WTC11 (cell line): ENCODE measurements around the gene NCBP2. TPM values are rescaled to one million over a fixed set of nuclear protein-coding genes. Genes with fewer than 3 reads are reported as not detected.

Experiments used
- ATAC-seq: fragments of 200-7000 bp; cut with Tn5 transposase; 2 replicates; pipeline ENCODE4 v1.10.0; 2021; ENCODE audit warnings: mild to moderate bottlenecking, moderate library complexity
- CTCF ChIA-PET: fragments of 300-600 bp; sonication (Branson Sonifier 250); formaldehyde crosslinking; loops from one replicate; lab custom pipeline; 2021; ENCODE audit warnings: antibody characterized with exemption; lab: Charles Lee
- POLR2A ChIA-PET: fragments of 350-600 bp; sonication (Branson Sonifier 250); formaldehyde crosslinking; loops from one replicate; lab custom pipeline; 2021; ENCODE audit warnings: antibody characterized with exemption; lab: Charles Lee
- DNase-seq: peaks from one replicate; pipeline ENCODE4 v3.0.0; 2021; ENCODE audit warnings: low spot score
- H3K27ac Mint-ChIP-seq: 2 replicates; pipeline ENCODE4 v1.8.0; 2021; ENCODE audit warnings: mixed read lengths
- H3K27me3 Mint-ChIP-seq: 2 replicates; pipeline ENCODE4 v1.8.0; 2021; ENCODE audit warnings: low read depth, mild to moderate bottlenecking, moderate library complexity, mixed read lengths
- H3K36me3 Mint-ChIP-seq: 2 replicates; pipeline ENCODE4 v1.8.0; 2021; ENCODE audit warnings: mixed read lengths
- H3K4me1 Mint-ChIP-seq: 2 replicates; pipeline ENCODE4 v1.8.0; 2022; ENCODE audit warnings: mixed read lengths
- H3K4me3 Mint-ChIP-seq: 2 replicates; pipeline ENCODE4 v1.8.0; 2021; ENCODE audit warnings: mild to moderate bottlenecking, moderate library complexity, mixed read lengths
- H3K9me3 Mint-ChIP-seq: 2 replicates; pipeline ENCODE4 v1.8.0; 2021; ENCODE audit warnings: mixed read lengths
- ATF6 ChIP-seq: sonication (generic); formaldehyde crosslinking; IDR thresholded peaks from 2 replicates; pipeline ENCODE4 v1.8.1; 2023; ENCODE audit warnings: mild to moderate bottlenecking, missing genetic modification reagents
- E2F4 ChIP-seq: sonication (generic); formaldehyde crosslinking; IDR thresholded peaks from 2 replicates; pipeline ENCODE4 v1.8.1; 2022; ENCODE audit warnings: low read depth, mild to moderate bottlenecking, moderate library complexity, missing genetic modification reagents, borderline replicate concordance
- ESRRA ChIP-seq: sonication (generic); formaldehyde crosslinking; IDR thresholded peaks from 2 replicates; pipeline ENCODE4 v1.8.1; 2022; ENCODE audit warnings: mild to moderate bottlenecking, missing genetic modification reagents, borderline replicate concordance
- FOXK1 ChIP-seq: sonication (generic); formaldehyde crosslinking; IDR thresholded peaks from 2 replicates; pipeline ENCODE4 v1.8.0; 2022; ENCODE audit warnings: mild to moderate bottlenecking, moderate library complexity, missing genetic modification reagents
- GTF2I ChIP-seq: fragments of 250-450 bp; sonication (Bioruptor Pico); conservative IDR thresholded peaks from 2 replicates; pipeline ENCODE4 v1.4.0; 2021; ENCODE audit warnings: mild to moderate bottlenecking
- MAX ChIP-seq: sonication (generic); formaldehyde crosslinking; IDR thresholded peaks from 2 replicates; pipeline ENCODE4 v1.8.0; 2022; ENCODE audit warnings: mild to moderate bottlenecking, missing genetic modification reagents
- NFYB ChIP-seq: sonication (generic); formaldehyde crosslinking; conservative IDR thresholded peaks from 2 replicates; pipeline ENCODE4 v1.8.0; 2022; ENCODE audit warnings: low read depth, missing genetic modification reagents
- NR1H2 ChIP-seq: sonication (generic); formaldehyde crosslinking; IDR thresholded peaks from 2 replicates; pipeline ENCODE4 v1.9.0; 2021; ENCODE audit warnings: mild to moderate bottlenecking, moderate library complexity, missing genetic modification reagents
- NR2C2 ChIP-seq: sonication (generic); formaldehyde crosslinking; IDR thresholded peaks from 2 replicates; pipeline ENCODE4 v1.8.0; 2022; ENCODE audit warnings: mild to moderate bottlenecking, missing genetic modification reagents
- NR3C1 ChIP-seq: sonication (generic); formaldehyde crosslinking; conservative IDR thresholded peaks from 2 replicates; pipeline ENCODE4 v1.8.1; 2023; ENCODE audit warnings: low read depth, mild to moderate bottlenecking, missing genetic modification reagents
- PRDM15 ChIP-seq: sonication (generic); formaldehyde crosslinking; IDR thresholded peaks from 2 replicates; pipeline ENCODE4 v1.8.0; 2022; ENCODE audit warnings: missing genetic modification reagents
- PREB ChIP-seq: sonication (generic); formaldehyde crosslinking; IDR thresholded peaks from 2 replicates; pipeline ENCODE4 v1.8.1; 2022; ENCODE audit warnings: mild to moderate bottlenecking, missing genetic modification reagents, moderate library complexity, borderline replicate concordance
- RELA ChIP-seq: sonication (generic); formaldehyde crosslinking; IDR thresholded peaks from 2 replicates; pipeline ENCODE4 v1.8.1; 2022; ENCODE audit warnings: missing genetic modification reagents, mild to moderate bottlenecking, borderline replicate concordance
- STAT6 ChIP-seq: sonication (generic); formaldehyde crosslinking; conservative IDR thresholded peaks from 2 replicates; pipeline ENCODE4 v1.8.1; 2023; ENCODE audit warnings: mild to moderate bottlenecking, low read depth, missing genetic modification reagents, moderate library complexity
- ZBTB21 ChIP-seq: sonication (generic); formaldehyde crosslinking; IDR thresholded peaks from 2 replicates; pipeline ENCODE4 v1.8.1; 2023; ENCODE audit warnings: mild to moderate bottlenecking, missing genetic modification reagents, borderline replicate concordance
- ZNF317 ChIP-seq: sonication (generic); formaldehyde crosslinking; IDR thresholded peaks from 2 replicates; pipeline ENCODE4 v1.8.1; 2023; ENCODE audit warnings: low read depth, mild to moderate bottlenecking, moderate library complexity, missing genetic modification reagents, borderline replicate concordance
- ZNF416 ChIP-seq: fragments of 250-450 bp; sonication (Bioruptor Pico); IDR thresholded peaks from 2 replicates; pipeline ENCODE4 v1.9.0; 2021; ENCODE audit warnings: mild to moderate bottlenecking, inconsistent platforms
- ZNF423 ChIP-seq: fragments of 250-450 bp; sonication (Bioruptor Pico); IDR thresholded peaks from 2 replicates; pipeline ENCODE4 v2.1.2; 2022; ENCODE audit warnings: mild to moderate bottlenecking, moderate library complexity
- ZNF671 ChIP-seq: fragments of 250-450 bp; sonication (Bioruptor Pico); IDR thresholded peaks from 2 replicates; pipeline ENCODE4 v1.8.0; 2021; ENCODE audit warnings: mild to moderate bottlenecking
- total RNA-seq: library from RNA; stranded (reverse); gene quantifications from 3 replicates; pipeline ENCODE4 v1.2.3, GENCODE V29; 2021

Gene NCBP2
- total RNA-seq, 1 experiment from 2014 or later = 96.9 TPM

GRCh38 chr3:196914866-196915265 lies 27.5 kb downstream of the NCBP2 start (continued):
- TF ChIP-seq PREB (CRISPR knock-in tag) = no peak
- no peak for TF ChIP-seq ZNF416
- TF ChIP-seq ZNF317 = no peak

GRCh38 chr3:196903740-196904139 lies 38.6 kb downstream of the NCBP2 start:
- no peak for ATAC-seq
- ChIA-PET POLR2A (no interaction called here), CTCF (no interaction called here)
- no peak overlapping the region for H3K4me3 Mint-ChIP-seq
- no peak for DNase-seq
- no peaks in the 10 kb centered on the region for H3K9me3 Mint-ChIP-seq
- no peaks in the 10 kb centered on the region for H3K27me3 Mint-ChIP-seq
- H3K36me3 Mint-ChIP-seq = peaks cover 52% of the 10 kb centered on the region
- TF ChIP-seq ZNF317 (no peak), PRDM15 (CRISPR knock-in tag) (no peak), ZNF671 (CRISPR knock-in tag) (no peak), NR1H2 (no peak), GTF2I (CRISPR knock-in tag) (no peak), ZNF423 (no peak), E2F4 (no peak), ESRRA (CRISPR knock-in tag) (no peak), ZBTB21 (CRISPR knock-in tag) (no peak), STAT6 (no peak), NFYB (CRISPR knock-in tag) (no peak), NR3C1 (CRISPR knock-in tag) (no peak), FOXK1 (CRISPR knock-in tag) (no peak), MAX (CRISPR knock-in tag) (no peak), RELA (CRISPR knock-in tag) (no peak), ATF6 (CRISPR knock-in tag) (no peak), NR2C2 (CRISPR knock-in tag) (no peak)
- TF ChIP-seq, all 79 proteins: peak for 0
- H3K27ac Mint-ChIP-seq = no peak overlapping the region
- no peaks in the 10 kb centered on the region for H3K4me1 Mint-ChIP-seq
